ENCODE measurements around the gene SSUH2. TPM values are rescaled to one million over a fixed set of nuclear protein-coding genes. Genes with fewer than 3 reads are reported as not detected.
A peak's percentile ranks its signal among the peaks of the same experiment; 100 is the strongest.

SSUH2 gene
- total and polyA plus RNA-seq, 2 of the 13 experiments (the other 11 are each of a cell fraction or from before 2014, with no cell fraction given): 38.1 to 136 TPM

- TF ChIP-seq ZFX (CRISPR knock-in tag; IDR thresholded peaks at IDR 0.05; ENCODE audit: low read depth) (0 out of 2 replicates have a peak, but pooled peaks have one; percentile 7), GLI4 (CRISPR knock-in tag; IDR thresholded peaks at IDR 0.05; ENCODE audit: borderline replicate concordance) (no peak), HOXD1 (CRISPR knock-in tag; IDR thresholded peaks at IDR 0.05) (peak; percentile 65), ZNF552 (CRISPR knock-in tag; IDR thresholded peaks at IDR 0.05; ENCODE audit: borderline replicate concordance) (no peak), HNRNPK (IDR thresholded peaks at IDR 0.05; ENCODE audit: low read depth, low read length, poor library complexity, severe bottlenecking) (no peak), ZBTB21 (CRISPR knock-in tag; IDR thresholded peaks at IDR 0.05) (no peak), ZNF713 (CRISPR knock-in tag; IDR thresholded peaks at IDR 0.05) (no peak), FOXP1 (IDR thresholded peaks at IDR 0.05) (no peak), FOXP1 (CRISPR knock-in tag; IDR thresholded peaks at IDR 0.05) (peak; percentile 55; the same call in 1 of the 2 replicates), PITX1 (CRISPR knock-in tag; IDR thresholded peaks at IDR 0.05) (peak; percentile 83; the same call in 1 of the 2 replicates), CC2D1A (CRISPR knock-in tag; IDR thresholded peaks at IDR 0.05) (no peak), ZNF777 (CRISPR knock-in tag; IDR thresholded peaks at IDR 0.05) (no peak), HIC2 (CRISPR knock-in tag; IDR thresholded peaks at IDR 0.05; ENCODE audit: low read depth) (no peak), ELF4 (CRISPR knock-in tag; IDR thresholded peaks at IDR 0.05; ENCODE audit: borderline replicate concordance) (no peak), PBX2 (CRISPR knock-in tag; IDR thresholded peaks at IDR 0.05) (peak; percentile 70), ZNF782 (CRISPR knock-in tag; IDR thresholded peaks at IDR 0.05; ENCODE audit: borderline replicate concordance) (no peak), KLF16 (CRISPR knock-in tag; IDR thresholded peaks at IDR 0.05) (no peak), ZFP41 (CRISPR knock-in tag; IDR thresholded peaks at IDR 0.05; ENCODE audit: borderline replicate concordance) (no peak), MLLT10 (CRISPR knock-in tag; IDR thresholded peaks at IDR 0.05) (no peak), CHD2 (IDR thresholded peaks at IDR 0.05; ENCODE audit: low read depth, low read length) (no peak), HMG20A (CRISPR knock-in tag; IDR thresholded peaks at IDR 0.05; ENCODE audit: borderline replicate concordance) (no peak), KLF6 (CRISPR knock-in tag; IDR thresholded peaks at IDR 0.05) (no peak), ZNF839 (CRISPR knock-in tag; IDR thresholded peaks at IDR 0.05; ENCODE audit: borderline replicate concordance) (no peak), CREBL2 (CRISPR knock-in tag; IDR thresholded peaks at IDR 0.05; ENCODE audit: borderline replicate concordance) (no peak), ZNF800 (CRISPR knock-in tag; IDR thresholded peaks at IDR 0.05) (0 out of 2 replicates have a peak, but pooled peaks have one; percentile 38), ZNF253 (CRISPR knock-in tag; IDR thresholded peaks at IDR 0.05; ENCODE audit: borderline replicate concordance) (no peak), MAFG (CRISPR knock-in tag; IDR thresholded peaks at IDR 0.05) (no peak)
These were observed 10.8 kb upstream of the SSUH2 start (continued) for GRCh38 chr3:8655387-8655835.

Data from HepG2 (cell line).